VCaP (cell line): ENCODE data around the gene PPP2CA.

Source experiments
- H3K27ac ChIP-seq: fragments of 450-650 bp; 2 replicates; pipeline ENCODE4 v1.5.1; 2017
- TF ChIP-seq, protein P1 (sequence below): fragments of 450-650 bp; conservative IDR thresholded peaks from 2 replicates; pipeline ENCODE4 v1.5.1; 2017; ENCODE audit warnings: mild to moderate bottlenecking, moderate library complexity

PPP2CA gene

DNA sequence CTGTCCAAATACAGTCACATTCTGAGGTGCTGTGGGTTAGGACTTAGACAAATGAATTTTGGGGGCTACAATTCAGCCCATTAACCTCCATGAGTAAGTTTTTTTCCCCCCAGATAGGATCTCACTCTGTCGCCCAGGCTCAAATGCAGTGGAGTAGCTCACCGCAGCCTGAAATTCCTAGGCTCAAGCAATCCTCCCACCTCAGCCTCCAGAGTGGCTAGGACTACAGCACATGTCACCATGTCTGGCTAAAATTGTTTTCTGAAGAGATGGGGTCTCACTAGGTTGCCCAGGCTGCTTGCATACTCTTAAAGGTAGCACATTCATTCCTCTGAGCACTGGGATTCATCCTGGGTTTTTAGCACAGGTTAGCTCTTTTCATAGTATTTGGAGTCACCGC lies 22.2 kb downstream of the PPP2CA start:
- TF ChIP-seq, protein P1, sequence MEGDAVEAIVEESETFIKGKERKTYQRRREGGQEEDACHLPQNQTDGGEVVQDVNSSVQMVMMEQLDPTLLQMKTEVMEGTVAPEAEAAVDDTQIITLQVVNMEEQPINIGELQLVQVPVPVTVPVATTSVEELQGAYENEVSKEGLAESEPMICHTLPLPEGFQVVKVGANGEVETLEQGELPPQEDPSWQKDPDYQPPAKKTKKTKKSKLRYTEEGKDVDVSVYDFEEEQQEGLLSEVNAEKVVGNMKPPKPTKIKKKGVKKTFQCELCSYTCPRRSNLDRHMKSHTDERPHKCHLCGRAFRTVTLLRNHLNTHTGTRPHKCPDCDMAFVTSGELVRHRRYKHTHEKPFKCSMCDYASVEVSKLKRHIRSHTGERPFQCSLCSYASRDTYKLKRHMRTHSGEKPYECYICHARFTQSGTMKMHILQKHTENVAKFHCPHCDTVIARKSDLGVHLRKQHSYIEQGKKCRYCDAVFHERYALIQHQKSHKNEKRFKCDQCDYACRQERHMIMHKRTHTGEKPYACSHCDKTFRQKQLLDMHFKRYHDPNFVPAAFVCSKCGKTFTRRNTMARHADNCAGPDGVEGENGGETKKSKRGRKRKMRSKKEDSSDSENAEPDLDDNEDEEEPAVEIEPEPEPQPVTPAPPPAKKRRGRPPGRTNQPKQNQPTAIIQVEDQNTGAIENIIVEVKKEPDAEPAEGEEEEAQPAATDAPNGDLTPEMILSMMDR = no peak
- no peak overlapping the region for H3K27ac ChIP-seq

DNA sequence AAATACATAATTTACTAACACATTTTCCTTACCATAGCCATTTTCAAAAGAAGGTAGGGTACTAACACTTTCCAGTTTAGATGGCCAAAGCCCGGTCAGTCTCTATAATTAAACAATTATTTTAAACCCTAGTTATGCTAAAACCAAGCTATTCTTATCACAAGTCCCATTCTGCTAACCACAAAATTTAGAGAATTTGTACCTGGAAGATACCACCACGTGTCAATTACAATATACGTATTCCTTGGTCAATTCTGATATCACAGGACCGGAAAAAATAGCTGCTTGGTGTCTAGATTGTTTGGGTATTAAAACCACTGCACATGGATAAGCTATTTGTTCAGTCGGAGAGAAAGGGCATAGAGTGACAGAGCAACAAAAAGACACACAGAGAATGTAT lies 30.2 kb downstream of the PPP2CA start:
- H3K27ac ChIP-seq = no peak overlapping the region
- TF ChIP-seq, protein P1 = no peak

DNA sequence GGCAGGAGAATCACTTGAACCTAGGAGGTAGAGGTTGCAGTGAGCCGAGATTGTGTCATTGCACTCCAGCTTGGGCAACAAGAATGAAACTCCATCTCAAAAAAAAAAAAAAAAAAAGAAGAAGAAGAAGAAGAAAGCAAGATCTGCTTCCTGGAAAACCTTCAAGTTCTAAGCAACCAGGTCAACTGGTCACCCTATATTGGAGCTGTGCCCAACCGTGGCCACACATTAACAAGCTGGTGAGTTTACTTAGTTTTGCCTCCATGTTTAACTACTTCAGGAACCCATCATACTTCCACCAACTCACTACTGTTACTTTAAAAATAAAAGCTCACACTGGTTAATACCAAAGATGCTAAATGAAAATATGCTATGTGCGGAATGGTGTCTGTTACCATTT lies 36.8 kb downstream of the PPP2CA start:
- H3K27ac ChIP-seq = no peak overlapping the region
- TF ChIP-seq, protein P1 = no peak

DNA sequence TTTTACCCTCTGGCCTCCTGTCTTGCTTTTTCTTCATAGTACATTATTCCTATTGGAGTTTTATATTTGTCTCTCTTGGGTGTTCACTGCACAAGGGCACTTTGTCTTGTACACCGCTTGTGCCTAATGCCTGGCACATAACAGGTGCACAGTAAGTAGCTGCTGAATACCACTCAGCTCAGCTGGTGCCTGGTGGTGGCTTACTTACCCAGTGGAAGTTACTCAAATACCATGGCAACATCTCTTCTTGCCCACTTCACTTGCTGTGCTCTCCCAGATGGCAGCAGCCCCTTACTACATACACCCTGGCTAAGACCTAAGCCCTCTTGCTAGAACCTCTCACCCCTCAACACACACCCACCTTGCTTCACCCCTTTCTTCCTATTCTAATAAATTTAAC lies 37.8 kb downstream of the PPP2CA start:
- TF ChIP-seq, protein P1 = no peak
- H3K27ac ChIP-seq = no peak overlapping the region

DNA sequence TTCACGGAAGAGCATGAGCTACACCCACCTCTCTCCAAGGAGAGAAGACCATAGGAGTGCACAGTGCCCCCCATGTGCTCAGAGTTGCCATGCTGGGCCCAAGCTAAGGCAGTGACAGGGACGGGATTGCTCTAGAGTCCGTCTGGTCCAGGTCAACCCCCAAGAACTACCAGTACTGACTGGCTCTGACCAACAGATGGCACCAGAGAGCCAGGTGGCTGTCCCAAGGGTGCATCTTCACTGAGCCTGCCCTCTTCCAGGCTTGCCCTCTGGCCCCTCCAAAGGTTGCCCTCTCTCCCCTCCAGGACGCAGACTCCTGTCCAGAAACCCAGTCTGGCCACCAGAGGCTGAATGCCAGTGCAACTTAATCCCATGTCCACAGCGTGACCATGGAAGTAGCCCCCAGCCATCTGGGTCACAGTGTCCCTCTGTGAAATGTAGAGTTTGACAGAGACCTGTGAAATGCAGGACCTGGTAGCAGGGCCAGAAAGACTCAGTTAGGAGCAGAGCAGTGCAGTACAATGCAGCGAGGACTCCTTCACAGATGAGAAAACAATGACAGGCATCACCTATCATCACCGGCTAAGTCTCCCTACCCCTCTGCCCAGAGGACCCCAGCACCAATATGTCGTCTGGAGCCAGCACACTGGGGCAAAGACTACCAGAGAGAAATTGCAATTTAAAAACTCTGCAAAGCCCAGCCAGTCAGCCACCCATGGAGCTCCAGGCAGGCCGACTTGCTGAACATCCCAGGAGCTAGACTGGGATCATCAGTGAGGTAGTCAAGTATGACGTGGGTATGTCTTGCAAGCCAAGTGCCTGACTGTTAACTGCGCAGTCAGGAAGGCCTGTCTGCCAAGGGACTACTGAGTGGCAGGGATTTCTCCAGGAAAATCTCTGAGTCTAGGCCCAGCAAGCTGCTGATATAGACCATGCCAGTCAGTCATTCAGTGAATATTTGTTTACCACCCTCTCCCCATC lies 41.4 kb downstream of the PPP2CA start:
- H3K27ac ChIP-seq = no peak overlapping the region
- TF ChIP-seq, protein P1 = peak; percentile 94

DNA sequence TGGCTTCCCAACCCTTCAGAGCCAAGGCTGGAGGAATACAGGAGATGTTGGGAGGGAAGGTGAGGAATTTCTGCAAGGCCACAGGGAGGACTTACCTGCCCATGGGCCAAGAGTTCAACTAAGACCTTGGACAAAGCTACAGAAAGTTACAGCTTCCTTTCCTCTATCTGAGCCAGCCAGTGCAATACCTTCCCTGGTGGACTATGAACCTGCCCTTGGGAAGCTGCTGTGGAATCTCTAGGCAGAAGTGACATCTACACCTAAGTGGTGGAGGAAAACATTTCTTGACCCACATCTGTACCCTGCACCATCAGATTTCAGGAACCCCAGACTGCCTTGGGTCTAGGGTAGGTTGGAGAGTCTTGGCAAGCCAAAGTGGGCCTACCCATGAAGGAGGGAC lies 42.4 kb downstream of the PPP2CA start:
- TF ChIP-seq, protein P1 = no peak
- H3K27ac ChIP-seq = no peak overlapping the region

DNA sequence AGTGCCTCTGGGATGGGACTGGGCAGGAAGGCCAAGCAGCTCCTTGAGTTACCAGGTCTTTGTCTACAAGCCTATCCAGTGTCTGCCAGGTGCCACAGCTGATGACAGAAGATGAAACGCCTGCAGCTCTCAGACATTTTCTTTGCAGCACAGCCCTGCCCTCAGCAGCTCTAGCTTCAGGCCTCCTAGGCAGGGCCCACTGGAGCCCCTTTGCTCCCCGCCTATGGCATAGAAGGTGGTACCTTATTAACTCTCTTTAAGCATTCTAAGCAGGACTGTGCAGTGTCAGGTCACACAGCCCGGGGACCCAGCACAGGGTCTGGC lies 47.8 kb downstream of the PPP2CA start:
- H3K27ac ChIP-seq = peak overlapping the region; percentile 99

More for the DNA sequence above, 47.8 kb downstream of the PPP2CA start:
- TF ChIP-seq, protein P1 = no peak
